ENCODE data around the gene NFE2L2.
"Not testable (repeated sequence)": the region's sequence is repeated elsewhere in the genome, so short reads cannot be mapped to it uniquely, and the experiment has no call there.

Gene NFE2L2

DNA sequence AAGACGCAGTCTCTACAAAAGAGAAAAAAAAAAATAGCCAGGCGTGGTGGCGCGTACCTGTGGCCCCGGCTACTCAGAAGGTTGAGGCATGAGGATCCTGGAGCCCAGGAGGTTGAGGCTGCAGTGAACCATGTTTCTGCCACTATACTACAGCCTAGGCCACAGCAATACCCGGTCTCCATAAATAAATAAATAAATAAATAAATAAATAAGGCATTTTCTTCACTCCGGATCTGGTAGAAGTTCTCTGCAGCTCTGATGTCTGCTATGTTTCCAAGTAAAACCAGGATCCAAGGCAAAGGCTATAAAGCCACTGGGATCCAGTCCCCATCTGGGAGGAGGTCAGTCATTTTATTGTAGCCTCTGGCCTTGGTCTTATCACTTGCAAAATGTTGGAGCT, 15.5 kb downstream of the NFE2L2 start:
- Histone ChIP-seq H2BK120ac (ENCODE audit: low read depth, low read length) (no peak overlapping the region), H2BK5ac (ENCODE audit: low read length) (no peak overlapping the region), H3K27ac (replicated peaks; ENCODE audit: low read length) (no peak overlapping the region)

GRCh38 chr2:177247693-177248262, 16.7 kb downstream of the NFE2L2 start:
- H2BK12ac ChIP-seq (ENCODE audit: low read length), result no peak overlapping the region
- no peak overlapping the region for H3K4ac ChIP-seq (ENCODE audit: low read length)
- H3K4me2 ChIP-seq (ENCODE audit: insufficient read depth, low read length, poor library complexity, severe bottlenecking), result no peak overlapping the region
- no peak overlapping the region for H4K91ac ChIP-seq (ENCODE audit: low read depth, low read length, poor library complexity)
- no peak overlapping the region for H4K8ac ChIP-seq (ENCODE audit: low read depth, low read length)
- peaks cover 0 to 30% of the 10 kb centered on the region in 2 donors for H3K36me3 ChIP-seq (replicated peaks in 1 of 2; ENCODE audit: control insufficient read depth in 2 of 2, insufficient read depth in 2 of 2, low read length in 2 of 2)
- no peaks in the 10 kb centered on the region for H3K79me1 ChIP-seq (ENCODE audit: low read depth, low read length)
- H3K18ac ChIP-seq (ENCODE audit: low read length), result no peak overlapping the region
- no peak overlapping the region for H2BK120ac ChIP-seq (ENCODE audit: low read depth, low read length)
- no peak overlapping the region for H3K23ac ChIP-seq (ENCODE audit: low read depth, low read length, poor library complexity)
- no peak overlapping the region for H3K4me3 ChIP-seq (ENCODE audit: low read length in 2 of 2)
- no peak overlapping the region for H2AK5ac ChIP-seq (ENCODE audit: low read depth, low read length)
- peaks cover 4 to 5% of the 10 kb centered on the region in 2 donors for H3K4me1 ChIP-seq (ENCODE audit: control insufficient read depth in 2 of 2, insufficient read depth in 1 of 2, low read depth in 1 of 2, low read length in 2 of 2)
- WGBS, 2 donors (ENCODE audit: extremely low coverage in 2 of 2, insufficient read length in 2 of 2, insufficient replicate concordance in 1 of 2), result no CpG with 5 or more reads among the region's 6 CpGs
- H2AFZ ChIP-seq (ENCODE audit: low read length), result no peak overlapping the region
- H3K27me3 ChIP-seq (ENCODE audit: control insufficient read depth in 3 of 3, insufficient read depth in 3 of 3, low read depth in 1 of 3, low read length in 3 of 3), result no peaks in the 10 kb centered on the region
- H2BK15ac ChIP-seq (ENCODE audit: low read length), result no peak overlapping the region
- H3K9me3 ChIP-seq (replicated peaks in 1 of 2; ENCODE audit: control insufficient read depth in 2 of 2, insufficient read depth in 1 of 2, low read depth in 1 of 2, low read length in 2 of 2), result peaks cover 0 to 3% of the 10 kb centered on the region in 2 donors
- no peak overlapping the region for H3K14ac ChIP-seq (ENCODE audit: low read length)
- no peak overlapping the region for H2BK5ac ChIP-seq (ENCODE audit: low read length)
- no peak overlapping the region for H3K27ac ChIP-seq (replicated peaks; ENCODE audit: low read length)
- no peak overlapping the region for H3K9ac ChIP-seq (ENCODE audit: low read depth, low read length, poor library complexity)
- DNase-seq (ENCODE audit: low spot score), result no peak

More for the DNA sequence above, 15.5 kb downstream of the NFE2L2 start:
- Histone ChIP-seq H3K4ac (ENCODE audit: low read length) (no peak overlapping the region), H2BK12ac (ENCODE audit: low read length) (no peak overlapping the region), H3K4me1 (ENCODE audit: control insufficient read depth in 2 of 2, insufficient read depth in 1 of 2, low read depth in 1 of 2, low read length in 2 of 2) (peaks cover 0 to 3% of the 10 kb centered on the region in 2 donors), H3K27me3 (ENCODE audit: control insufficient read depth in 3 of 3, insufficient read depth in 3 of 3, low read depth in 1 of 3, low read length in 3 of 3) (no peaks in the 10 kb centered on the region), H4K8ac (ENCODE audit: low read depth, low read length) (no peak overlapping the region), H4K91ac (ENCODE audit: low read depth, low read length, poor library complexity) (no peak overlapping the region), H3K79me1 (ENCODE audit: low read depth, low read length) (no peaks in the 10 kb centered on the region), H3K9ac (ENCODE audit: low read depth, low read length, poor library complexity) (no peak overlapping the region), H3K4me2 (ENCODE audit: insufficient read depth, low read length, poor library complexity, severe bottlenecking) (no peak overlapping the region), H3K18ac (ENCODE audit: low read length) (no peak overlapping the region), H3K23ac (ENCODE audit: low read depth, low read length, poor library complexity) (no peak overlapping the region), H2AK5ac (ENCODE audit: low read depth, low read length) (no peak overlapping the region), H3K9me3 (replicated peaks in 1 of 2; ENCODE audit: control insufficient read depth in 2 of 2, insufficient read depth in 1 of 2, low read depth in 1 of 2, low read length in 2 of 2) (peaks cover 0 to 3% of the 10 kb centered on the region in 2 donors), H2AFZ (ENCODE audit: low read length) (no peak overlapping the region), H2BK15ac (ENCODE audit: low read length) (no peak overlapping the region), H3K4me3 (ENCODE audit: low read length in 2 of 2) (no peak overlapping the region), H3K14ac (ENCODE audit: low read length) (no peak overlapping the region), H3K36me3 (replicated peaks in 1 of 2; ENCODE audit: control insufficient read depth in 2 of 2, insufficient read depth in 2 of 2, low read length in 2 of 2) (peaks cover 0 to 41% of the 10 kb centered on the region in 2 donors)
- no CpG with 5 or more reads among the region's 7 CpGs for WGBS, 2 donors (ENCODE audit: extremely low coverage in 2 of 2, insufficient read length in 2 of 2, insufficient replicate concordance in 1 of 2)
- no peak for DNase-seq (ENCODE audit: low spot score)

DNA sequence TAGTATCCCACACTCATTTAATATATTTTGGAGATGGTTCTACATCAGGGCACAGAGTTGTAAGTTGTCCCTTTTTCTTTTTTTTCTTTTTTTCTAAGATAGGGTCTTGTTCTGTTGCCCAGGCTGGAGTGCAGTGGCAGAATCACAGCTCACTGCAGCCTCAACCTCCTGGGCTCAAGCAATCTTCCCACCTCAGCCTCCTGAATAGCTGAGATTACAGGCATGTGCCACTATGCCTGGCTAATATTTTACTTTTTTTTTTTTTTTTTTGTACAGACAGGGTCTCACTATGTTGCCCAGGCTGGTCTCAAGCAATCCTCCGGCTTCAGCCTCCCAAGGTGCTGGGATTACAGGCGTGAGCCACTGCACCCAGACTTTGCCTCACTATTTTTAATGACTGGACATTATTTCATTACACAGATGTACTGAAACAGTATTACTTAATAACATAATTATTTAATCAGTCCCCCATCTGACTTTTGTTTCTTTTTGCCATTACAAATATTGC, 17.9 kb downstream of the NFE2L2 start:
- WGBS, 2 donors (ENCODE audit: extremely low coverage in 2 of 2, insufficient read length in 2 of 2, insufficient replicate concordance in 1 of 2), result no CpG with 5 or more reads among the region's 2 CpGs
- not testable (repeated sequence) for H3K27ac ChIP-seq (replicated peaks; ENCODE audit: low read length); H2AK5ac ChIP-seq (ENCODE audit: low read depth, low read length); DNase-seq (ENCODE audit: low spot score); H3K4me1 ChIP-seq (ENCODE audit: control insufficient read depth in 2 of 2, insufficient read depth in 1 of 2, low read depth in 1 of 2, low read length in 2 of 2); H4K8ac ChIP-seq (ENCODE audit: low read depth, low read length); H3K4me2 ChIP-seq (ENCODE audit: insufficient read depth, low read length, poor library complexity, severe bottlenecking); H3K14ac ChIP-seq (ENCODE audit: low read length); H2AFZ ChIP-seq (ENCODE audit: low read length); H2BK15ac ChIP-seq (ENCODE audit: low read length); H3K79me1 ChIP-seq (ENCODE audit: low read depth, low read length); H2BK12ac ChIP-seq (ENCODE audit: low read length); H3K27me3 ChIP-seq (ENCODE audit: control insufficient read depth in 3 of 3, insufficient read depth in 3 of 3, low read depth in 1 of 3, low read length in 3 of 3); H3K23ac ChIP-seq (ENCODE audit: low read depth, low read length, poor library complexity); H2BK5ac ChIP-seq (ENCODE audit: low read length); H3K9ac ChIP-seq (ENCODE audit: low read depth, low read length, poor library complexity); H4K91ac ChIP-seq (ENCODE audit: low read depth, low read length, poor library complexity); H2BK120ac ChIP-seq (ENCODE audit: low read depth, low read length); H3K4me3 ChIP-seq (ENCODE audit: low read length in 2 of 2); H3K18ac ChIP-seq (ENCODE audit: low read length); H3K9me3 ChIP-seq (replicated peaks in 1 of 2; ENCODE audit: control insufficient read depth in 2 of 2, insufficient read depth in 1 of 2, low read depth in 1 of 2, low read length in 2 of 2); H3K4ac ChIP-seq (ENCODE audit: low read length)
- H3K36me3 ChIP-seq (replicated peaks in 1 of 2; ENCODE audit: control insufficient read depth in 2 of 2, insufficient read depth in 2 of 2, low read length in 2 of 2), result peaks cover 0 to 23% of the 10 kb centered on the region in 2 donors

DNA sequence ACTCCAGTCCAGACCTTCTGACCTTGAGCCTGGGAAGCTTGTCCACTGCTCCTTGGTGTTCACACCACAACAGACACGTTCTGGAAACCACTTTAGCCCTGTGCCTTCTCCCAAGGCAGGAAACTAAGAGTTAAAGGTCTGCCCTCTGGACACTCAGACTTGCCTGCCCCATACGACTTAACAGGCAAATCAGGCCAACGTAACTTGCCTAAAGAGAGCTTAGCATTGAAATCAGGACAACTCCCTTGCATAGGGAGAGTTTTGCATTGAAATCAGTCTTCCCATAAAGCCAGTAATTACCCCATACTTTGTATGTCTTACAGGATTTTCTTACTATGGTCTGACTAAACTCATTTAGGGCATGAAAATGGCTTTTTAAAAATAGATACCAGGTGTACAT, 18.5 kb downstream of the NFE2L2 start:
- Histone ChIP-seq H2AK5ac (ENCODE audit: low read depth, low read length) (no peak overlapping the region), H2BK120ac (ENCODE audit: low read depth, low read length) (no peak overlapping the region), H2AFZ (ENCODE audit: low read length) (no peak overlapping the region), H3K14ac (ENCODE audit: low read length) (no peak overlapping the region), H3K36me3 (replicated peaks in 1 of 2; ENCODE audit: control insufficient read depth in 2 of 2, insufficient read depth in 2 of 2, low read length in 2 of 2) (peaks cover 0 to 22% of the 10 kb centered on the region in 2 donors), H4K8ac (ENCODE audit: low read depth, low read length) (no peak overlapping the region), H3K9me3 (replicated peaks in 1 of 2; ENCODE audit: control insufficient read depth in 2 of 2, insufficient read depth in 1 of 2, low read depth in 1 of 2, low read length in 2 of 2) (no peaks in the 10 kb centered on the region), H3K9ac (ENCODE audit: low read depth, low read length, poor library complexity) (no peak overlapping the region), H3K27ac (replicated peaks; ENCODE audit: low read length) (no peak overlapping the region), H3K4me3 (ENCODE audit: low read length in 2 of 2) (no peak overlapping the region), H3K23ac (ENCODE audit: low read depth, low read length, poor library complexity) (no peak overlapping the region), H3K4me2 (ENCODE audit: insufficient read depth, low read length, poor library complexity, severe bottlenecking) (no peak overlapping the region), H2BK15ac (ENCODE audit: low read length) (no peak overlapping the region), H3K4me1 (ENCODE audit: control insufficient read depth in 2 of 2, insufficient read depth in 1 of 2, low read depth in 1 of 2, low read length in 2 of 2) (peaks cover 5 to 8% of the 10 kb centered on the region in 2 donors), H3K27me3 (ENCODE audit: control insufficient read depth in 3 of 3, insufficient read depth in 3 of 3, low read depth in 1 of 3, low read length in 3 of 3) (no peaks in the 10 kb centered on the region), H2BK12ac (ENCODE audit: low read length) (no peak overlapping the region), H4K91ac (ENCODE audit: low read depth, low read length, poor library complexity) (no peak overlapping the region), H3K18ac (ENCODE audit: low read length) (no peak overlapping the region), H2BK5ac (ENCODE audit: low read length) (no peak overlapping the region), H3K4ac (ENCODE audit: low read length) (no peak overlapping the region), H3K79me1 (ENCODE audit: low read depth, low read length) (no peaks in the 10 kb centered on the region)
- no peak for DNase-seq (ENCODE audit: low spot score)
- no CpG with 5 or more reads among the region's 3 CpGs for WGBS, 2 donors (ENCODE audit: extremely low coverage in 2 of 2, insufficient read length in 2 of 2, insufficient replicate concordance in 1 of 2)
